H1 (cell line): ENCODE measurements around the gene VGLL1.

Experiments used
- CBX8 ChIP-seq: fragments of 300-800, 300-1000 bp; sonication (generic); IDR thresholded peaks from 2 replicates; pipeline ENCODE4 v1.7.1; 2016; ENCODE audit warnings: low read depth, low read length, borderline replicate concordance
- CTCF ChIP-seq, 3 experiments: IDR thresholded peaks; 1 replicate in 2 of 3; 2 replicates in 1 of 3; pipeline versions ENCODE4 v1.5.1 to v1.6.1; 2011; ENCODE audit warnings: low read length in 3 of 3, mild to moderate bottlenecking in 3 of 3, inconsistent platforms in 2 of 3, low read depth in 1 of 3, moderate library complexity in 1 of 3; ENCODE audit not compliant: insufficient read depth in 1 of 3; ENCODE audit errors: control extremely low read depth in 1 of 3
- RAD21 ChIP-seq, 2 experiments: IDR thresholded peaks in 1 of 2; conservative IDR thresholded peaks in 1 of 2; 2 replicates each; pipeline ENCODE4 v1.6.1; 2011; ENCODE audit warnings: low read depth in 2 of 2, low read length in 2 of 2, improper control_type of control experiment in 1 of 2, inconsistent platforms in 1 of 2, mild to moderate bottlenecking in 1 of 2, moderate library complexity in 1 of 2
- TBP ChIP-seq: IDR thresholded peaks from 2 replicates; pipeline ENCODE4 v1.6.1; 2011; ENCODE audit warnings: low read depth, low read length, improper control_type of control experiment

GRCh38 chrX:136497556-136498052 lies 34.4 kb upstream of the VGLL1 start, which contains the start of gene HTATSF1:
- TF ChIP-seq CTCF (IDR thresholded peaks at IDR 0.05; ENCODE audit: control extremely low read depth in 1 of 3, insufficient read depth in 1 of 3, low read depth in 1 of 3, low read length in 3 of 3): no peak
- TF ChIP-seq CBX8: no peak
- TF ChIP-seq TBP: no peak
- TF ChIP-seq RAD21 (IDR thresholded peaks at IDR 0.05 in 1 of 2, conservative IDR thresholded peaks at IDR 0.05 in 1 of 2; ENCODE audit: low read depth in 2 of 2, low read length in 2 of 2): no peak
